Lung (tissue), 12 donors: ENCODE data around the gene RNF128. TPM values are rescaled to one million over a fixed set of nuclear protein-coding genes. Genes with fewer than 3 reads are reported as not detected.

Experiments
- ATAC-seq: fragments of 200-7000 bp; cut with Tn5 transposase; one replicate; pipeline ENCODE4 v1.9.1; 2020; ENCODE audit warnings: moderate number of reproducible peaks; ENCODE audit not compliant: insufficient read depth, low FRiP score
- DNase-seq, 3 donors: peaks; one replicate each; pipeline ENCODE4 v3.0.0-alpha.2; 2013 to 2017
- H3K27ac ChIP-seq, 2 donors: one replicate each; pipeline ENCODE4 v1.5.1; 2013; ENCODE audit warnings: mild to moderate bottlenecking in 2 of 2, moderate library complexity in 2 of 2, control low read depth in 1 of 2, inconsistent platforms in 1 of 2, low read depth in 1 of 2, low read length in 1 of 2
- H3K27me3 ChIP-seq, 3 donors: one replicate each; pipeline ENCODE4 v1.5.1; 2013; ENCODE audit warnings: low read length in 2 of 3; ENCODE audit not compliant: control insufficient read depth in 3 of 3, insufficient read depth in 3 of 3
- H3K36me3 ChIP-seq, 4 donors: one replicate each; pipeline ENCODE4 v1.5.1; 2013; ENCODE audit warnings: low read length in 4 of 4, mild to moderate bottlenecking in 1 of 4, moderate library complexity in 1 of 4; ENCODE audit not compliant: control insufficient read depth in 4 of 4, insufficient read depth in 4 of 4
- H3K4me1 ChIP-seq, 5 donors: one replicate each; pipeline ENCODE4 v1.5.1; 2013; ENCODE audit warnings: low read length in 5 of 5, mild to moderate bottlenecking in 2 of 5, moderate library complexity in 1 of 5; ENCODE audit not compliant: control insufficient read depth in 5 of 5, insufficient read depth in 5 of 5
- H3K4me3 ChIP-seq: one replicate; pipeline ENCODE4 v1.5.1; 2013; ENCODE audit warnings: mild to moderate bottlenecking, control low read depth, moderate library complexity
- H3K9ac ChIP-seq, 2 donors: one replicate each; pipeline ENCODE4 v1.5.1; 2013; ENCODE audit warnings: low read length in 2 of 2, control low read depth in 1 of 2; ENCODE audit not compliant: insufficient read depth in 1 of 2
- H3K9me3 ChIP-seq, 4 donors: one replicate each; pipeline ENCODE4 v1.5.1; 2013; ENCODE audit warnings: low read length in 3 of 4, mild to moderate bottlenecking in 1 of 4, moderate library complexity in 1 of 4; ENCODE audit not compliant: control insufficient read depth in 4 of 4, insufficient read depth in 3 of 4
- WGBS, 2 donors: extraction: QIAGEN DNeasy Blood & Tissue Kit; methylation state at CpG; one replicate each; pipeline ENCODE4 v1.1.7; 2013; 5-methylcytosine and 5-hydroxymethylcytosine counted together
- polyA plus RNA-seq, 2 donors: library from polyadenylated mRNA; stranded (reverse); fragments of 200-250 nt; gene quantifications; one replicate each; pipeline ENCODE4 v1.2.1, GENCODE V29; 2013
- total RNA-seq, 2 donors: library from RNA; depleted of rRNA in 1 of 2; stranded (reverse); fragments of >200 nt in 1 of 2; gene quantifications; one replicate each; pipeline ENCODE4 v1.2.1, GENCODE V29; 2014 to 2021
- TF ChIP-seq, protein P1 (sequence below): IDR thresholded peaks from 2 replicates; pipeline ENCODE4 v1.5.1; 2012; ENCODE audit warnings: mild to moderate bottlenecking; ENCODE audit errors: control extremely low read depth, extremely low read depth
- donor health status: control.
- donor health status: control.
- donor health status: Bipolar disorder and iron deficiency.
- donor health status: healthy.
- donor health status: DM: yes; HTN: yes; CAD: no.

The RNF128 gene
- total and polyA plus RNA-seq, 4 donors: 5.2 to 13.3 (median 9.7) TPM

DNA sequence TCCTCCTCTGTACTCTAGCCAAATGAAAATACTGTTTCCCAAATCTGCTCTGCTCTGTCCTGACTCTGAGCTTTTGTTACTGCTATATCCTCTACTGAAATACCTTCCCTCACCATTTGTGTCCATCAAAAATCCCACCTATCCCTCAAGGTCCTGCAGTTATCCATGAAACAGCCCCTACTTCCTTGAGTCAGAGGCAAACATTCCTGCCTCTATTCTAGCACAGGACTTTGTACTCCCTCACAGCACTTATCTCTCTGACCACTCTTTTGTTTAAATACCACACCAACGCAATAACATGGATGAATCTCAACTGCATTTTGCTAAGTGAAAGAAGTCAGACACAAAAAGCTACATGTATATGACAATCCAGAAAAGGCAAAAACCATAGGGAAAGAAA lies 10.5 kb upstream of the RNF128 start:
- Histone ChIP-seq H3K27me3 (peaks cover 0 to 24% (median 9%) of the 10 kb centered on the region in 3 donors), H3K4me1 (no peaks in the 10 kb centered on the region), H3K9me3 (no peaks in the 10 kb centered on the region), H3K27ac (no peak overlapping the region), H3K36me3 (no peaks in the 10 kb centered on the region), H3K9ac (no peak overlapping the region), H3K4me3 (no peak overlapping the region)
- TF ChIP-seq, protein P1, sequence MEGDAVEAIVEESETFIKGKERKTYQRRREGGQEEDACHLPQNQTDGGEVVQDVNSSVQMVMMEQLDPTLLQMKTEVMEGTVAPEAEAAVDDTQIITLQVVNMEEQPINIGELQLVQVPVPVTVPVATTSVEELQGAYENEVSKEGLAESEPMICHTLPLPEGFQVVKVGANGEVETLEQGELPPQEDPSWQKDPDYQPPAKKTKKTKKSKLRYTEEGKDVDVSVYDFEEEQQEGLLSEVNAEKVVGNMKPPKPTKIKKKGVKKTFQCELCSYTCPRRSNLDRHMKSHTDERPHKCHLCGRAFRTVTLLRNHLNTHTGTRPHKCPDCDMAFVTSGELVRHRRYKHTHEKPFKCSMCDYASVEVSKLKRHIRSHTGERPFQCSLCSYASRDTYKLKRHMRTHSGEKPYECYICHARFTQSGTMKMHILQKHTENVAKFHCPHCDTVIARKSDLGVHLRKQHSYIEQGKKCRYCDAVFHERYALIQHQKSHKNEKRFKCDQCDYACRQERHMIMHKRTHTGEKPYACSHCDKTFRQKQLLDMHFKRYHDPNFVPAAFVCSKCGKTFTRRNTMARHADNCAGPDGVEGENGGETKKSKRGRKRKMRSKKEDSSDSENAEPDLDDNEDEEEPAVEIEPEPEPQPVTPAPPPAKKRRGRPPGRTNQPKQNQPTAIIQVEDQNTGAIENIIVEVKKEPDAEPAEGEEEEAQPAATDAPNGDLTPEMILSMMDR: no peak
- WGBS, 2 donors: 70 to 93% methylated on average over 1 of the region's 1 CpG
- no peak for ATAC-seq
- DNase-seq: no peak

GRCh38 chrX:106716463-106716862 lies 10.0 kb upstream of the RNF128 start:
- H3K27ac ChIP-seq: no peak overlapping the region
- no peaks in the 10 kb centered on the region for H3K4me1 ChIP-seq
- no peaks in the 10 kb centered on the region for H3K36me3 ChIP-seq
- H3K9ac ChIP-seq: no peak overlapping the region
- H3K4me3 ChIP-seq: no peak overlapping the region
- no peak for DNase-seq
- ATAC-seq: no peak
- H3K9me3 ChIP-seq: no peaks in the 10 kb centered on the region
- H3K27me3 ChIP-seq: peaks cover 0 to 29% (median 9%) of the 10 kb centered on the region in 3 donors
- TF ChIP-seq, protein P1: no peak
- 34 to 62% methylated on average over 1 of the region's 1 CpG for WGBS, 2 donors

DNA sequence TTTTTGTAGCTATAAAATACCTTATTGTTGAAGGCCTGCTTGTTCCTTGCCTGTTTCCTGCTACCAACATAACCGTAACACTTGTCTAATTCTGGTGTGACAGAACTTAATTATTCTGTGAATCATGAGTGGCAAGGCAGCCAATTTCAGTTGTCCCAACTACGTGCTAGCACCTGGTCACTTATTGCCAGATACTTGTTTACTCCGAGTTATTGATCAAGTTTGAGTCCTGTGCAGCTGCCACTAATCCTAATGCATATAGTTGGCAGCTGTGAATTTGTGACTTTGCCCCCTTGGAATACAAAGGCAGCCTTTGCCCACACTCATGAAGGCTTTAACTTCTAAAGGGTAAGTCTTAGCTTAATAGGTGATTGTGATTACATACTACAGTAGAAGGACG lies 7.8 kb upstream of the RNF128 start:
- Histone ChIP-seq H3K4me1 (no peaks in the 10 kb centered on the region), H3K27ac (no peak overlapping the region), H3K9ac (no peak overlapping the region), H3K36me3 (no peaks in the 10 kb centered on the region), H3K9me3 (no peaks in the 10 kb centered on the region), H3K4me3 (no peak overlapping the region), H3K27me3 (peaks cover 0 to 36% (median 14%) of the 10 kb centered on the region in 3 donors)
- TF ChIP-seq, protein P1: no peak
- ATAC-seq (no peak), DNase-seq (no peak)
- WGBS, 2 donors: 66 to 91% methylated on average over 4 of the region's 4 CpGs

DNA sequence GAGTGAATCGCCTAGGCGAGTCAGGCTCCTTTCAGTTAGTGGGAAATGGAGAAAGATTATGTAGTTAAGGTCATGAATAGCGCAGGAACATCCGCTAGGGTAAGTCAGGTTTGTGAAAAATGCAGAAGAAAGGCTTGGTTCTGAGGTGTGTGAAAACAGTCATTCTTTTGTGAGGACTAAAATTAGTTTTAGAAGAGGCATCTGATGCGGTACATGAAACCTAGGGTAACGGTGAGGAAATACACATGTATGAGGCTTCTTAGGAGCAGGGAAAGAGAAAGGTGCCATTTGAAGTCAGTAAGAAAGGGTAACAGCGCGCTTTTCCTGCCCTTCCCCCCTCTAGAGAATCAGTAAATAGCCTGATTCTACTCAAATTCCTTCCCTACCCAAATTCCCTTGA lies 570 bp upstream of the RNF128 start:
- Histone ChIP-seq H3K27me3 (peaks cover 0 to 66% (median 49%) of the 10 kb centered on the region in 3 donors), H3K27ac (no peak overlapping the region), H3K4me3 (no peak overlapping the region), H3K9me3 (no peaks in the 10 kb centered on the region), H3K36me3 (no peaks in the 10 kb centered on the region), H3K9ac (peak overlapping the region in 1 of 2 donors; percentile 32), H3K4me1 (peaks cover 0 to 3% (median 0%) of the 10 kb centered on the region in 5 donors)
- TF ChIP-seq, protein P1: no peak
- DNase-seq (peak in 1 of 3 donors; percentile 10), ATAC-seq (no peak)
- WGBS, 2 donors: 9 to 23% methylated on average over 8 of the region's 8 CpGs
